CD4-positive, CD25-positive, alpha-beta regulatory T cell (primary cell): Measurements from ENCODE around the gene GPR179. TPM values are rescaled to one million over a fixed set of nuclear protein-coding genes. Genes with fewer than 3 reads are reported as not detected.

ENCODE experiments used
- ATAC-seq, 2 donors: fragments of 150-1000 bp; cut with Tn5 transposase; one replicate each; pipeline ENCODE4 v1.10.0; 2021; ENCODE audit warnings: low read depth in 2 of 2, moderate number of reproducible peaks in 2 of 2, moderate library complexity in 1 of 2
- DNase-seq, 3 donors: peaks; one replicate each; pipeline versions ENCODE4 v3.0.0 to v3.0.0-alpha.2; 2012 to 2022; ENCODE audit warnings: mixed read lengths in 1 of 3
- H3K27ac ChIP-seq: one replicate; pipeline ENCODE4 v1.7.0; 2013; ENCODE audit warnings: mild to moderate bottlenecking, low read length; ENCODE audit not compliant: insufficient read depth, poor library complexity, severe bottlenecking
- H3K27me3 ChIP-seq: one replicate; pipeline ENCODE4 v1.7.0; 2013; ENCODE audit warnings: low read length; ENCODE audit not compliant: control insufficient read depth, insufficient read depth
- H3K36me3 ChIP-seq: one replicate; pipeline ENCODE4 v1.7.0; 2013; ENCODE audit warnings: mild to moderate bottlenecking, low read length, moderate library complexity; ENCODE audit not compliant: control insufficient read depth, insufficient read depth
- H3K4me1 ChIP-seq: 2 replicates; pipeline ENCODE4 v1.7.0; 2013; ENCODE audit warnings: mild to moderate bottlenecking, low read length; ENCODE audit not compliant: insufficient read depth, control insufficient read depth, poor library complexity, severe bottlenecking
- H3K4me3 ChIP-seq: one replicate; pipeline ENCODE4 v1.7.0; 2013; ENCODE audit warnings: low read depth, mild to moderate bottlenecking, low read length, moderate library complexity
- H3K9me3 ChIP-seq, 2 experiments: 1 replicate in 1 of 2; 2 replicates in 1 of 2; pipeline ENCODE4 v1.7.0; 2013; ENCODE audit warnings: low read length in 2 of 2, mild to moderate bottlenecking in 1 of 2, moderate library complexity in 1 of 2; ENCODE audit not compliant: control insufficient read depth in 2 of 2
- H3K27ac Mint-ChIP-seq, 3 donors: one replicate each; pipeline ENCODE4 v1.8.0; 2020 to 2022; ENCODE audit warnings: mild to moderate bottlenecking in 3 of 3, mixed read lengths in 3 of 3, moderate library complexity in 2 of 3
- H3K27me3 Mint-ChIP-seq: one replicate; pipeline ENCODE4 v1.8.0; 2022; ENCODE audit warnings: mild to moderate bottlenecking, mixed read lengths
- H3K36me3 Mint-ChIP-seq: one replicate; pipeline ENCODE4 v1.8.0; 2020; ENCODE audit warnings: mixed read lengths
- H3K4me1 Mint-ChIP-seq, 4 donors: one replicate each; pipeline ENCODE4 v1.8.0; 2020 to 2022; ENCODE audit warnings: mixed read lengths in 4 of 4, mild to moderate bottlenecking in 1 of 4
- H3K4me3 Mint-ChIP-seq, 4 donors: one replicate each; pipeline ENCODE4 v1.8.0; 2020 to 2022; ENCODE audit warnings: mild to moderate bottlenecking in 4 of 4, mixed read lengths in 4 of 4, moderate library complexity in 3 of 4
- H3K9me3 Mint-ChIP-seq, 7 donors: one replicate each; pipeline ENCODE4 v1.8.0; 2020 to 2022; ENCODE audit warnings: mixed read lengths in 7 of 7, mild to moderate bottlenecking in 3 of 7, moderate library complexity in 2 of 7
- polyA plus RNA-seq, 4 donors: library from polyadenylated mRNA; unstranded; fragments of 300-500 nt; fragmentation: Illumina TruSeq; gene quantifications; one replicate each; pipeline ENCODE4 v1.2.3, GENCODE V29; 2021
- total RNA-seq: library from RNA; stranded (reverse); gene quantifications from one replicate; pipeline ENCODE4 v1.2.3, GENCODE V29; 2022

Gene GPR179
- total and polyA plus RNA-seq, 5 donors from 2014 or later, result 0.07 TPM; not detected in 4

- no peaks in the 10 kb centered on the region for H3K27me3 ChIP-seq
- peaks cover 5% of the 10 kb centered on the region for H3K27me3 Mint-ChIP-seq
- no peaks in the 10 kb centered on the region for H3K9me3 ChIP-seq
- H3K4me3 Mint-ChIP-seq, result no peak overlapping the region
- no peak overlapping the region for H3K4me3 ChIP-seq
- no peak overlapping the region for H3K27ac ChIP-seq
- no peaks in the 10 kb centered on the region for H3K4me1 ChIP-seq
- no peaks in the 10 kb centered on the region for H3K36me3 Mint-ChIP-seq
- no peak overlapping the region for H3K27ac Mint-ChIP-seq
- H3K9me3 Mint-ChIP-seq, result peaks cover 0 to 1% (median 0%) of the 10 kb centered on the region in 7 donors
- ATAC-seq (no peak), DNase-seq (no peak)
- H3K36me3 ChIP-seq, result no peaks in the 10 kb centered on the region
- peaks cover 0 to 6% (median under 1%) of the 10 kb centered on the region in 4 donors for H3K4me1 Mint-ChIP-seq
These were observed 12.8 kb downstream of the GPR179 start for GRCh38 chr17:38330941-38331411.

- Mint-ChIP-seq H3K4me1 (peaks cover 0 to 6% (median under 1%) of the 10 kb centered on the region in 4 donors), H3K27me3 (no peaks in the 10 kb centered on the region), H3K36me3 (no peaks in the 10 kb centered on the region), H3K9me3 (peaks cover 0 to 1% (median 0%) of the 10 kb centered on the region in 7 donors), H3K27ac (no peak overlapping the region), H3K4me3 (no peak overlapping the region)
- Histone ChIP-seq H3K4me1 (no peaks in the 10 kb centered on the region), H3K9me3 (no peaks in the 10 kb centered on the region), H3K4me3 (no peak overlapping the region), H3K27ac (no peak overlapping the region), H3K36me3 (no peaks in the 10 kb centered on the region), H3K27me3 (no peaks in the 10 kb centered on the region)
- no peak for ATAC-seq
- no peak for DNase-seq
These were observed 13.7 kb downstream of the GPR179 start for GRCh38 chr17:38329808-38330730.

- DNase-seq, result no peak
- Mint-ChIP-seq H3K27me3 (no peaks in the 10 kb centered on the region), H3K36me3 (no peaks in the 10 kb centered on the region), H3K4me1 (peaks cover 0 to 6% (median under 1%) of the 10 kb centered on the region in 4 donors), H3K4me3 (no peak overlapping the region), H3K27ac (no peak overlapping the region), H3K9me3 (peaks cover 0 to 1% (median 0%) of the 10 kb centered on the region in 7 donors)
- no peaks in the 10 kb centered on the region for H3K9me3 ChIP-seq
- H3K4me3 ChIP-seq, result no peak overlapping the region
- no peak overlapping the region for H3K27ac ChIP-seq
- no peaks in the 10 kb centered on the region for H3K4me1 ChIP-seq
- H3K36me3 ChIP-seq, result no peaks in the 10 kb centered on the region
- H3K27me3 ChIP-seq, result no peaks in the 10 kb centered on the region
- ATAC-seq, result no peak
These were observed 14.5 kb downstream of the GPR179 start for GRCh38 chr17:38329284-38329683.

- ATAC-seq, result no peak
- DNase-seq, result no peak
- Mint-ChIP-seq H3K27me3 (no peaks in the 10 kb centered on the region), H3K27ac (no peak overlapping the region), H3K4me1 (peaks cover 0 to 6% (median under 1%) of the 10 kb centered on the region in 4 donors), H3K9me3 (peaks cover 0 to 1% (median 0%) of the 10 kb centered on the region in 7 donors), H3K4me3 (no peak overlapping the region), H3K36me3 (peaks cover 3% of the 10 kb centered on the region)
- no peaks in the 10 kb centered on the region for H3K4me1 ChIP-seq
- no peaks in the 10 kb centered on the region for H3K27me3 ChIP-seq
- H3K36me3 ChIP-seq, result no peaks in the 10 kb centered on the region
- H3K4me3 ChIP-seq, result no peak overlapping the region
- no peak overlapping the region for H3K27ac ChIP-seq
- H3K9me3 ChIP-seq, result no peaks in the 10 kb centered on the region
These were observed 15.1 kb downstream of the GPR179 start for GRCh38 chr17:38328620-38329019.

GRCh38 chr17:38327936-38328335, 15.8 kb downstream of the GPR179 start:
- peaks cover 3% of the 10 kb centered on the region for H3K36me3 ChIP-seq
- H3K27ac ChIP-seq, result no peak overlapping the region
- H3K9me3 ChIP-seq, result no peaks in the 10 kb centered on the region
- DNase-seq, result no peak
- H3K27ac Mint-ChIP-seq, result peak overlapping the region in 1 of 3 donors; percentile 73
- no peaks in the 10 kb centered on the region for H3K4me1 ChIP-seq
- H3K4me3 Mint-ChIP-seq, result no peak overlapping the region
- peaks cover 0 to 1% (median 0%) of the 10 kb centered on the region in 7 donors for H3K9me3 Mint-ChIP-seq
- H3K4me3 ChIP-seq, result no peak overlapping the region
- no peaks in the 10 kb centered on the region for H3K27me3 Mint-ChIP-seq
- peaks cover 6% of the 10 kb centered on the region for H3K36me3 Mint-ChIP-seq
- H3K4me1 Mint-ChIP-seq, result peaks cover 0 to 6% (median under 1%) of the 10 kb centered on the region in 4 donors
- H3K27me3 ChIP-seq, result no peaks in the 10 kb centered on the region
- ATAC-seq, result no peak

- no peak overlapping the region for H3K27ac ChIP-seq
- Mint-ChIP-seq H3K27ac (peak overlapping the region in 2 of 3 donors; percentile 13 to 73), H3K9me3 (peaks cover 0 to 1% (median 0%) of the 10 kb centered on the region in 7 donors), H3K36me3 (peaks cover 9% of the 10 kb centered on the region), H3K4me3 (no peak overlapping the region), H3K4me1 (peaks cover 0 to 6% (median under 1%) of the 10 kb centered on the region in 4 donors), H3K27me3 (no peaks in the 10 kb centered on the region)
- H3K27me3 ChIP-seq, result no peaks in the 10 kb centered on the region
- H3K4me3 ChIP-seq, result no peak overlapping the region
- DNase-seq (no peak), ATAC-seq (no peak)
- H3K9me3 ChIP-seq, result no peaks in the 10 kb centered on the region
- H3K36me3 ChIP-seq, result peaks cover 3% of the 10 kb centered on the region
- no peaks in the 10 kb centered on the region for H3K4me1 ChIP-seq
These were observed 16.6 kb downstream of the GPR179 start for GRCh38 chr17:38326996-38327792.

- Mint-ChIP-seq H3K27me3 (no peaks in the 10 kb centered on the region), H3K27ac (peak overlapping the region in 2 of 3 donors; percentile 29 to 79), H3K36me3 (peaks cover 16% of the 10 kb centered on the region), H3K9me3 (peaks cover 0 to under 1% (median 0%) of the 10 kb centered on the region in 7 donors), H3K4me1 (peaks cover 0 to 6% (median 2%) of the 10 kb centered on the region in 4 donors), H3K4me3 (no peak overlapping the region)
- no peaks in the 10 kb centered on the region for H3K27me3 ChIP-seq
- ATAC-seq (no peak), DNase-seq (no peak)
- no peaks in the 10 kb centered on the region for H3K9me3 ChIP-seq
- peaks cover 3% of the 10 kb centered on the region for H3K36me3 ChIP-seq
- H3K4me1 ChIP-seq, result no peaks in the 10 kb centered on the region
- no peak overlapping the region for H3K4me3 ChIP-seq
- no peak overlapping the region for H3K27ac ChIP-seq
These were observed 18.4 kb downstream of the GPR179 start for GRCh38 chr17:38325221-38325851.
